Measurements from ENCODE around the gene ATP1A1.

ATP1A1 gene

DNA sequence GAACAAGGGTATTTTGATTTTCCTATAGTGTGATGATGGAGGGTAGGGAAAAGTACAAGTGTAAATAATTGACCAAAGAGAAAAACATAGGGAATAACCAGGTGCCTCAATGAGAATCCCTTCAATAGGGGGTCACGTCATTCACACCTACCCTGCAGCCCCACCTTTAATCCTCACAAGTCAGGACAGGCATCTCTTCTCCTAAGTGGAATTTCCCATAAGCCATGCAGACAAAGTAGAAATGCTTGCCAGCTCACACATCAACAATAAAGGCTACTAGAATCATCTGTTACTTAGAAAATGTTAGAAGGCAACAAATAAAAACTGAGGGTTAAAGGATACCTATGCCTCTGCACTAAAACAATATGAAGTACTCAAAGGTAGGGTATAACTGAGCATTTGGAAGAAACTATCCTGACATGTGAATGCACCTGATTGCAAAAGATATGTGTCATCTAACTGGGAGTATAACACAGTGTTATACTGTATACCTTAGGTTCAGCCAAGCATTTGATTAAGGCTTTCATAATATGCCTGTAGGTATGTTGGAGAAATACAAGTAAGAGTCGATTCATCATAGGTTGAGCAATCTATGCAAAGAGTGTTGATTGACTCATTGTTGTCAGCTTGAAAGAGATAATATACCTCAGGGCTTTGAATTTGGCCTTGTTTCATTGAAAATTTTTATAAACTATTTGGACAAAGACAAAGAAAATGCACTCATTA lies 32.4 kb upstream of the ATP1A1 start:
- no peak for DNase-seq
- intact Hi-C loops (cut with DNase I): no loop called here

- DNase-seq: no peak
- intact Hi-C loops (cut with DNase I): no loop called here
Observed at GRCh38 chr1:116343019-116343418, 30.0 kb upstream of the ATP1A1 start.

- intact Hi-C loops (cut with DNase I): no loop called here
- no peak for DNase-seq
Observed at GRCh38 chr1:116345011-116345410, 28.0 kb upstream of the ATP1A1 start.

- DNase-seq: peak in 22 of 42 donors; percentile 8 to 63 (median 30)
- intact Hi-C loops (cut with DNase I): no loop called here
Observed at GRCh38 chr1:116345843-116346242, 27.2 kb upstream of the ATP1A1 start.

GRCh38 chr1:116346943-116347673 lies 25.9 kb upstream of the ATP1A1 start:
- intact Hi-C loops (cut with DNase I): no loop called here
- no peak for DNase-seq

DNA sequence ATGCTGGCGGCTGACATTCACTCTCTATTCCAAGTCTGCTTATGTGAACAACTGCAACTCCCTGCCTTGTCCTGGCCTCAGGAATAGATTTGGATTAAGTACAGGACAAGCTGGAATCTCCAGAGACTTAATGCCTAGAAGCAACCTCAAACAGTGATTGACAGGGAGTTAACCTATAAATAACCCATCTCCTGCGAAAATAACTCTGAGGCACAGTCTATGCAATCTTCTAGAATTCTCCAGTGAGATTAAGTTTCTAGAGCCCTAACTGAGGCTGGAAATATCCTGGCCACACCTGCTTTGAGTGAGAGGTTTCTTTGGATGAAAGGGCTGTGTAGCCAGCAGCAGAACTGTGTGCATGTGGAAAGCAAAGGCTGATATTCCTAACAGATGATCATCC lies 25.3 kb upstream of the ATP1A1 start:
- no peak for DNase-seq
- intact Hi-C loops (cut with DNase I): no loop called here

DNA sequence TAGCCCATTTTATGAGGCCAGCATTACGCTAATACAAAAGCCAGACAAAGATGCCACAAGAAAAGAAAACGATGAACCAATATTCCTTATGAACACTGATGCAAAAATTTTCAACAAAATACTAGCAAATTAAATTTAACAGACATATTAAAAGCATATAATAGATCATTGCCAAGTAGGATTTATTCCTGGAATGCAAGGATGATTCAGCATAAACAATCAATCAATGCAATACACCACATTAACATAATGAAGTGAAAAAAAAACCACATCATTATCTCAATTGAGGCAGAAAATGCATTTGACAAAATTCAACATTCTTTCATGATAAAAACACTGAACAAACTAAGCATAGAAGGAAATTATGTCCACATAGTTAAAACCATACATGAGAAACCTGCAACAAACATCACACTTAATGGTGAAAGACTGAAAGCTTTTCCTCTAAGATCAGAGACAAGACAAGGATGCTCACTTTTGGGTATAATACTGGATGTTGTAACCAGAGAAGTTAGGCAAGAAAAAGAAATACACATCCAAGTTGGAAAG lies 22.9 kb upstream of the ATP1A1 start:
- no peak for DNase-seq
- intact Hi-C loops (cut with DNase I): no loop called here

DNA sequence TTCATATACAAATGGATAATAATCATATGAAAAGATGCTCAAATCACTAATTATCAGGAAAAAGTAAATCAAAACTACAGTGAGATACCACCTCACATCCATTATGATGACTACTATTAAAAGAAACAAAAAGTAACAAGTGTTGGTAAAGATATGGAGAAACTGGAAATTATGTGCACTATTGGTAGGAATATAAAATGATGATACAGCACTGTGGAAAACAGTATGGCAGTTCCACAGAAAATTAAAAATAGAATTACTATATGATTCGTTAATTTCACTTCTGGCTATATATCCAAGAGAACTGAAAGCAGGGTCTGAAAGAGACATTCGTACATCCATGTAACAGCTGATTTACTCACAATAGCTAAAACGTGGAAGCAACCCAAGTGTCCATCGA lies 21.1 kb upstream of the ATP1A1 start:
- intact Hi-C loops (cut with DNase I): no loop called here
- no peak for DNase-seq

- intact Hi-C loops (cut with DNase I): no loop called here
Observed at GRCh38 chr1:116352349-116352813, 20.7 kb upstream of the ATP1A1 start.

GRCh38 chr1:116353155-116353554 lies 19.9 kb upstream of the ATP1A1 start:
- intact Hi-C loops (cut with DNase I): no loop called here
- DNase-seq: no peak

More at GRCh38 chr1:116352349-116352813, 20.7 kb upstream of the ATP1A1 start:
- no peak for DNase-seq

DNA sequence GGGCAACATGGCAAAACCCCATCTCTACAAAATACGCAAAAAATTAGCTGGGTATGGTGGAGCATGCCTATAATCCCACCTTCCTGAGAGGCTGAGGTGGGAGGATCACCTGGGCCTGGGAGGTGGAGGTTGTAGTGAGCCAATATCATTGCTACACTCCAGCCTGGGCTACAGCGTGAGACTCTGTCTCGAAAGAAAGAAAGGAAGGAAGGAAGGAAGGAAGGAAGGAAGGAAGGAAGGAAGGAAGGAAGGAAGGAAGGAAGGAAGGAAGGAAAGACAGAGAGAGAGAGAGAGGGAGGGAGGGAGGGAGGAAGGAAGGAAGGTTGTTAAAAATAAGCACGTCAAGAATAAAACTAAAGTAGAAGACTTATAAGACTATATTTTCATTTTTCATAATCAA lies 17.0 kb upstream of the ATP1A1 start:
- intact Hi-C loops (cut with DNase I): no loop called here
- DNase-seq: no peak

- no peak for DNase-seq
- intact Hi-C loops (cut with DNase I): no loop called here
Observed at GRCh38 chr1:116356673-116357072, 16.4 kb upstream of the ATP1A1 start.

DNA sequence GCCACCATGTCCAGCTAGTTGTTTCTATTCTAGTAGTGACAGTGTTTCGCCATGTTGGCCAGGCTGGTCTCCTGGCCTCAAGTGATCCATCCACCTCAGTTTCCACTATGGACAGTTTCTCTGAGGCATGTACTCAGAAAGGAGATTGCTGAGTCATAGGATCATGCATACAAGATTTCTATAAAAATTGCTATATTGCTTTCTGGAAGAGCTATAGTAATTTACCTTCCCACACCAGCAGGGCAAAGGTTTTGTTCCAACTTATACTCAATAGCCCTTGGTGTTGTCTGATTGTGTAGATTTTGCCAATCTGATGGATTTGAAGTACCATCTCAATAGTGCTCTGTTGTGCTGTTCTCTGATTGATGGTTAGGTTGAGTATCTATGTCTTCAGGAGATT lies 15.6 kb upstream of the ATP1A1 start:
- DNase-seq: no peak
- intact Hi-C loops (cut with DNase I): no loop called here

GRCh38 chr1:116359060-116359830 lies 13.8 kb upstream of the ATP1A1 start:
- no peak for DNase-seq
- intact Hi-C loops (cut with DNase I): no loop called here

DNA sequence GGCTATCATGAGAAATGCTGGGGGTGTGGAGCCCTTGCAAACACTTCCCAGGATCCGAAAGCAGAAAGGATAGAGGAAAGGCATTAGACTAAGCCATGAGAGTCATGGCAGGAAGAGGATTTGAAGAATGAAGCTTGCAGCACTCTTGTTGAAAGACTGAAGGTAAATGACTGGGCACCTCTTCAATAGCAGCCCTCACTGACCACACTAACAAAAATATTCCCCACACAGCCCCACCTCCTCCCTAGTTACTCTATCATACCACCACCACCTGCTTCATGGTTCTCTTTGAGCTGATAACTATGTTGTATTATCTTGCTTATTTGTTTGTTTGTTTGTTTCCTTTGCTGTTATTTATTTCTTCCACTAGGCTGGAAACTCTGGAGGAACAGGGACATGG lies 13.2 kb upstream of the ATP1A1 start:
- intact Hi-C loops (cut with DNase I): no loop called here
- no peak for DNase-seq

GRCh38 chr1:116360429-116361173 lies 12.4 kb upstream of the ATP1A1 start:
- no peak for DNase-seq
- intact Hi-C loops (cut with DNase I): no loop called here

GRCh38 chr1:116361648-116362047 lies 11.4 kb upstream of the ATP1A1 start:
- no peak for DNase-seq
- intact Hi-C loops (cut with DNase I): no loop called here

DNA sequence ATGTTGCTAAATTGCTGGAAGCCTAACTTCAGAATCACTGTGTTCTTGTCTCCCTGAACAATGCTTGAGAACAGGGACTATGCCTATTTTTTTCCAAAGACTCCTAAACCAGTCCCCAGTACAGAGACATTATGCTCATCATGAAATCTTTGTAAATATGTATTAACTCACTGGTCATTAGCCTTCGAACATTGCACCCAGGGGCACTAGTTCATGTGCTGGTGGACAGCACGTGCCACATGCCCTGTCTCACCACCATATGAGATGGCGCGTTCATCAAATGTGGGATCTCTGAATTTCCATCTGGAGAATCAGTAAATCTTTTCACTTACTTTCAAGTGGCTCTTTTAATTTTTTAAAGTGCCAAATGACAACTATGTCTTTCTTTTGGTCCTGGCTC lies 11.0 kb upstream of the ATP1A1 start:
- intact Hi-C loops (cut with DNase I): no loop called here
- no peak for DNase-seq

- intact Hi-C loops (cut with DNase I): no loop called here
- no peak for DNase-seq
Observed at GRCh38 chr1:116365353-116365780, 7.7 kb upstream of the ATP1A1 start.
